Tibial nerve (tissue), 3 donors: Measurements from ENCODE around the gene LRRC4B.

ENCODE experiments used
- EP300 ChIP-seq, 2 donors: sonication (generic); formaldehyde crosslinking; IDR thresholded peaks; one replicate each; pipeline ENCODE4 v1.6.1; 2017; ENCODE audit warnings: antibody characterized with exemption in 2 of 2, mild to moderate bottlenecking in 1 of 2
- POLR2A ChIP-seq, 2 donors: fragments of 450-650 bp; IDR thresholded peaks; one replicate each; pipeline ENCODE4 v1.6.1; 2017; ENCODE audit warnings: antibody characterized with exemption in 2 of 2, mild to moderate bottlenecking in 2 of 2, moderate library complexity in 2 of 2

DNA sequence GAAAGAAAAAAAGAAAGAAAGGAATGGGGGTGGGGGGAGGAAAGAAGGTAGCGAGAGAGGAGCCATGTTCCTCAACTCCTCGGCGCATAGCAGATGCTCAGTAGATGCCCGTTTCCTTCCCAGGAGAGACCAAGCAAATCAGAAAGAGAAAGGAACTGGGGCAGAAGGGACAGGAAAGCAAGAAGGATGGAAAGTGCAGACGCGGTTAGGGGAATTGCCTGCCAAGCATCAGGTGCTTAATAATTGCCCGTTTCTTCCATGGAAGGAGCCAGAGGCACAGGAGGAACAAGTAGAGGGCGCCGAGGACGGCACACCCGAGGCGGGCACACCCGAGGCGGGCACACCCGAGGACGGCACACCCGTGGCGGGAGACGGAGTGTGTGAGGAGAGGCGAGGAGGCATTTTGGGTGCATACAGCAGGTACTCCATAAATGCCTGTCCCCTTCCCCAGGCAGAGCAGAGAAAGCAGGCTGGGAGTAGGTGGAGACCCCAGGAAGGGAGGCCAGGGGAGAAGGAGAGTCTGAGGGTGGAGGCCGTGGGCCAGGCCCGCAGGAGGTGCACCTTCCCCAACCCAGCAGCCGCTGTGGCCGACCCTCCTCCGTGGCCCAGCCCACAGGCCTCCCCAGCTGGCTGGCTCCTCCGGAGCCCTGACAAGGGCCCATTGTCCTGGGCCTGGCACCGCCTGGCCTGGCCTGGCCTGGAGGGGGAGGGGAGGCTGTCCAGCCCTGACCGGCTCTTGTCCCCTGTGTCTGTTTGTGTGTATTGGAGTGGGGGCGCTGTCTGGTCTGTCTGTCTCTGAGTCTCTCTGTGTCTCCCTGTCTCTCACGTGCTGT is 71.8 kb downstream of the LRRC4B start:
- peak; percentile 43 to 55 for TF ChIP-seq EP300 (IDR thresholded peaks at IDR 0.05)
- no peak for TF ChIP-seq POLR2A (IDR thresholded peaks at IDR 0.05)
